CD4-positive, alpha-beta T cell treated with Interleukin-12 subunit alpha and Interleukin-12 subunit beta, for 1 hour (primary cell): ENCODE measurements around the gene TBCC.
"Not testable (repeated sequence)": the region's sequence is repeated elsewhere in the genome, so short reads cannot be mapped to it uniquely, and the experiment has no call there.

Experiments
- DNase-seq: peaks from one replicate; pipeline ENCODE4 v3.0.0-alpha.2; 2020

Gene TBCC

GRCh38 chr6:42769836-42770235 is 23.9 kb upstream of the TBCC start:
- no peak for DNase-seq

- no peak for DNase-seq
Measured at GRCh38 chr6:42769051-42769450, 23.1 kb upstream of the TBCC start.

- no peak for DNase-seq
Measured at GRCh38 chr6:42766163-42766670, 20.3 kb upstream of the TBCC start.

- no peak for DNase-seq
Measured at GRCh38 chr6:42764911-42765648, 19.2 kb upstream of the TBCC start.

GRCh38 chr6:42762950-42763349 is 17.0 kb upstream of the TBCC start:
- DNase-seq: no peak

GRCh38 chr6:42762426-42762859 is 16.5 kb upstream of the TBCC start:
- no peak for DNase-seq

- no peak for DNase-seq
Measured at GRCh38 chr6:42761287-42762067, 15.6 kb upstream of the TBCC start.

- DNase-seq: no peak
Measured at GRCh38 chr6:42758756-42759430, 13.0 kb upstream of the TBCC start.

GRCh38 chr6:42756722-42757121 is 10.8 kb upstream of the TBCC start:
- DNase-seq: no peak

- DNase-seq: no peak
Measured at GRCh38 chr6:42754759-42755158, 8.9 kb upstream of the TBCC start.

- no peak for DNase-seq
Measured at GRCh38 chr6:42751055-42751454, 5.2 kb upstream of the TBCC start.

- no peak for DNase-seq
Measured at GRCh38 chr6:42748203-42748898, 2.4 kb upstream of the TBCC start.

GRCh38 chr6:42746463-42747391 is 824 bp upstream of the TBCC start:
- DNase-seq: peak; percentile 89

- peak; percentile 52 for DNase-seq
Measured at GRCh38 chr6:42745083-42745639, 742 bp downstream of the TBCC start.

- no peak for DNase-seq
Measured at GRCh38 chr6:42744351-42744893, 1.5 kb downstream of the TBCC start.

GRCh38 chr6:42742116-42742894 is 3.6 kb downstream of the TBCC start:
- DNase-seq: no peak

- no peak for DNase-seq
Measured at GRCh38 chr6:42740725-42741124, 5.2 kb downstream of the TBCC start.

GRCh38 chr6:42735976-42736375 is 9.9 kb downstream of the TBCC start:
- no peak for DNase-seq

GRCh38 chr6:42733867-42734481 is 11.9 kb downstream of the TBCC start:
- not testable (repeated sequence) for DNase-seq

- DNase-seq: no peak
Measured at GRCh38 chr6:42729731-42730130, 16.2 kb downstream of the TBCC start.
